ENCODE results near the gene CSAD. TPM values are rescaled to one million over a fixed set of nuclear protein-coding genes. Genes with fewer than 3 reads are reported as not detected.

Gene CSAD
- total RNA-seq, 2 experiments from 2014 or later, result 25.8 to 26.9 TPM

DNA sequence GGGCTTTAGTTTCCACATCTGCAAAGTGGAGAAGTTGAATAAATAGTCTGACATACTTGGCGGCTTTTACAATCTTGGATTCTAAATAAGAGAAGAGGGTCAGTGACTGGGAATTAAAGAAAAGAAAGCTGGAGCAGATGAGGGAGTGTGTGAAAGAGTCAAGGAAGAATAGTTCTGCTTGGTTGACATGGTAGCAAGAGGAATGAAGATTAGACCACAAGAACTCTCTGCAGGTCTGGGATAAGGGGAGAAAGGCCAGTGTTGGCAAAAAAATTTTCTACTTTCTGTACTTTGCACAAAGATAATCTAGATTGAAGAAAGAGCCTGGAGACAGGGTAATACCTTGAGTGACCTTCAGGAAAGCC, 20.4 kb upstream of the CSAD start:
- H3K4me1 ChIP-seq (ENCODE audit: insufficient read depth, low read length, poor library complexity, severe bottlenecking), result peaks cover 78% of the 10 kb centered on the region
- ChIA-PET CTCF (ENCODE audit: unreplicated experiment) (interaction anchor here (0.7 to 1.1 kb wide), 2 partner anchors 10 to 12 kb away, joined by 3 to 4 read pairs; no protein-coding TSS in a partner anchor), POLR2A (interaction anchor here (0.8 to 5.0 kb wide), 7 partner anchors 9 to 123 kb away, joined by 3 to 41 read pairs (median 5); partner anchors contain the start of genes CSAD, ESPL1 and ZNF740)
- H3K27ac ChIP-seq (ENCODE audit: low read depth, low read length, poor library complexity, severe bottlenecking), result peak overlapping the region; percentile 98
- H4K20me1 ChIP-seq (ENCODE audit: insufficient read depth, low read length), result no peaks in the 10 kb centered on the region
- peaks cover 62% of the 10 kb centered on the region for H3K79me2 ChIP-seq (ENCODE audit: insufficient read depth, low read depth, low read length)
- H3K9me2 ChIP-seq (ENCODE audit: insufficient read depth, low read length), result no peaks in the 10 kb centered on the region
- no peak for DNase-seq (ENCODE audit: low spot score)
- TSS peak; percentile 78 for BruUV-seq (replicated peaks)
- intact Hi-C loops (cut with micrococcal nuclease; ENCODE audit: unreplicated experiment), result loop anchor here (2.0 to 10.0 kb wide), 2 partner anchors 42 to 304 kb away; partner anchors contain the start of genes NPFF and TARBP2
- H3K36me3 ChIP-seq (ENCODE audit: insufficient read depth, low read length), result peaks cover 54% of the 10 kb centered on the region
- H3K4me2 ChIP-seq (ENCODE audit: low read length), result peak overlapping the region; percentile 86
- H3K9me3 ChIP-seq (ENCODE audit: low read length), result no peaks in the 10 kb centered on the region
- no peak overlapping the region for H2AFZ ChIP-seq (ENCODE audit: low read length)
- no peak for TF ChIP-seq EZH2phosphoT487 (IDR thresholded peaks at IDR 0.05; ENCODE audit: borderline replicate concordance, low read depth, low read length)
- TF ChIP-seq, protein P1, sequence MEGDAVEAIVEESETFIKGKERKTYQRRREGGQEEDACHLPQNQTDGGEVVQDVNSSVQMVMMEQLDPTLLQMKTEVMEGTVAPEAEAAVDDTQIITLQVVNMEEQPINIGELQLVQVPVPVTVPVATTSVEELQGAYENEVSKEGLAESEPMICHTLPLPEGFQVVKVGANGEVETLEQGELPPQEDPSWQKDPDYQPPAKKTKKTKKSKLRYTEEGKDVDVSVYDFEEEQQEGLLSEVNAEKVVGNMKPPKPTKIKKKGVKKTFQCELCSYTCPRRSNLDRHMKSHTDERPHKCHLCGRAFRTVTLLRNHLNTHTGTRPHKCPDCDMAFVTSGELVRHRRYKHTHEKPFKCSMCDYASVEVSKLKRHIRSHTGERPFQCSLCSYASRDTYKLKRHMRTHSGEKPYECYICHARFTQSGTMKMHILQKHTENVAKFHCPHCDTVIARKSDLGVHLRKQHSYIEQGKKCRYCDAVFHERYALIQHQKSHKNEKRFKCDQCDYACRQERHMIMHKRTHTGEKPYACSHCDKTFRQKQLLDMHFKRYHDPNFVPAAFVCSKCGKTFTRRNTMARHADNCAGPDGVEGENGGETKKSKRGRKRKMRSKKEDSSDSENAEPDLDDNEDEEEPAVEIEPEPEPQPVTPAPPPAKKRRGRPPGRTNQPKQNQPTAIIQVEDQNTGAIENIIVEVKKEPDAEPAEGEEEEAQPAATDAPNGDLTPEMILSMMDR (conservative IDR thresholded peaks at IDR 0.05; ENCODE audit: low read length), result no peak
- peak overlapping the region; percentile 55 for H3K4me3 ChIP-seq (ENCODE audit: low read depth, low read length, poor library complexity, severe bottlenecking)

- TF ChIP-seq, protein P1 (conservative IDR thresholded peaks at IDR 0.05; ENCODE audit: low read length), result no peak
- no peak for TF ChIP-seq EZH2phosphoT487 (IDR thresholded peaks at IDR 0.05; ENCODE audit: borderline replicate concordance, low read depth, low read length)
- ChIA-PET CTCF (ENCODE audit: unreplicated experiment) (interaction anchor here (0.6 to 1.0 kb wide), 3 partner anchors 20 to 134 kb away, joined by 3 to 4 read pairs (median 3); partner anchors contain the start of gene AAAS), POLR2A (interaction anchor here (0.8 to 5.0 kb wide), 8 partner anchors 7 to 124 kb away, joined by 3 to 41 read pairs (median 5); partner anchors contain the start of genes CSAD, ESPL1, ITGB7 and ZNF740)
- no peaks in the 10 kb centered on the region for H3K9me3 ChIP-seq (ENCODE audit: low read length)
- intact Hi-C loops (cut with micrococcal nuclease; ENCODE audit: unreplicated experiment), result loop anchor here (1.0 to 10.0 kb wide), 3 partner anchors 20 to 304 kb away; partner anchors contain the start of genes CSAD, NPFF, TARBP2 and ZNF740
- peaks cover 59% of the 10 kb centered on the region for H3K36me3 ChIP-seq (ENCODE audit: insufficient read depth, low read length)
- H3K9me2 ChIP-seq (ENCODE audit: insufficient read depth, low read length), result no peaks in the 10 kb centered on the region
- H3K79me2 ChIP-seq (ENCODE audit: insufficient read depth, low read depth, low read length), result peaks cover 57% of the 10 kb centered on the region
- H4K20me1 ChIP-seq (ENCODE audit: insufficient read depth, low read length), result no peaks in the 10 kb centered on the region
- BruUV-seq (replicated peaks), result no TSS peak
- peak; percentile 81 for DNase-seq (ENCODE audit: low spot score)
- H3K27ac ChIP-seq (ENCODE audit: low read depth, low read length, poor library complexity, severe bottlenecking), result peak overlapping the region; percentile 98
- peaks cover 78% of the 10 kb centered on the region for H3K4me1 ChIP-seq (ENCODE audit: insufficient read depth, low read length, poor library complexity, severe bottlenecking)
- H2AFZ ChIP-seq (ENCODE audit: low read length), result no peak overlapping the region
- peak overlapping the region; percentile 86 for H3K4me2 ChIP-seq (ENCODE audit: low read length)
- peak overlapping the region; percentile 55 for H3K4me3 ChIP-seq (ENCODE audit: low read depth, low read length, poor library complexity, severe bottlenecking)
Observed at GRCh38 chr12:53200458-53201176, 19.9 kb upstream of the CSAD start.

Data from OCI-LY7 (cell line).